Cardiac muscle cell (in vitro differentiated cells and primary cell): ENCODE data around the gene ITGA8. TPM values are rescaled to one million over a fixed set of nuclear protein-coding genes. Genes with fewer than 3 reads are reported as not detected.

Experiments
- DNase-seq, 2 donors: peaks; one replicate each; pipeline versions ENCODE4 v3.0.0 to v3.0.0-alpha.2; 2010 to 2017; ENCODE audit warnings: low read depth in 1 of 2, low spot score in 1 of 2
- H3K27ac ChIP-seq: fragments of 200-600 bp; sonication (generic); 2 replicates; pipeline ENCODE4 v1.5.1; 2016
- H3K27me3 ChIP-seq: fragments of 200-600 bp; sonication (generic); 2 replicates; pipeline ENCODE4 v1.6.0; 2016; ENCODE audit warnings: control low read depth
- H3K36me3 ChIP-seq: fragments of 200-600 bp; sonication (generic); 2 replicates; pipeline ENCODE4 v1.5.1; 2016; ENCODE audit warnings: control low read depth
- H3K4me1 ChIP-seq: fragments of 200-600 bp; sonication (generic); 2 replicates; pipeline ENCODE4 v1.8.1; 2017; ENCODE audit warnings: low read depth, mild to moderate bottlenecking, mixed run types
- H3K4me3 ChIP-seq: fragments of 200-600 bp; sonication (generic); 2 replicates; pipeline ENCODE4 v1.5.1; 2016; ENCODE audit warnings: mild to moderate bottlenecking
- H3K9me3 ChIP-seq: fragments of 200-600 bp; sonication (generic); 2 replicates; pipeline ENCODE4 v1.5.1; 2017; ENCODE audit warnings: low read depth, mild to moderate bottlenecking, control low read depth
- CTCF ChIP-seq: IDR thresholded peaks from 2 replicates; pipeline ENCODE4 v1.5.1; 2012; ENCODE audit warnings: low read depth, mild to moderate bottlenecking, low read length
- polyA plus RNA-seq: library from polyadenylated mRNA; unstranded; fragments of >200 nt; fragmentation: Nextera tagmentation; extraction: Ambion mirVana; gene quantifications from 2 replicates; pipeline ENCODE4 v1.2.1, GENCODE V29; 2016
- total RNA-seq: library from RNA; depleted of rRNA; stranded (reverse); fragments of >200 nt; gene quantifications from 2 replicates; pipeline ENCODE4 v1.2.3, GENCODE V29; 2016

Gene ITGA8
- total and polyA plus RNA-seq, 2 experiments from 2014 or later: 0.88 to 1.6 TPM

DNA sequence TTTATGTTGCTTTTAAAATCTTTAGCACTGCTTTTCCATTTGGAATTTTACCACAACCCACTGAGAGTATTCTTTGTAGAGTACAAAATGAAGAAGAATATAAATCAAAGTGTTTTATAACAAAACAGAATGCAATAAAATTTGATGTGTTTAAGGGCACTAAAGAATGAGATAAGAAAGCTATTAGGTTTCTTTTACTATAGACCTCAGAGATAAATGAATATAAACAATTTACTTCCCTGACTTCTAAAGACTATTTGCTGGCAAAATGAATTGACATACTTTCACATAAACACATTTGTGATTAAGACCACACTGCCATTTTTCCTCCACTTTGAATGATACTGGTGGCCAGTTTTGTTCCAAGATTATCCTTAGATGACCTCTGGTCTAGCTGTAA is 124.5 kb downstream of the ITGA8 start:
- H3K36me3 ChIP-seq: no peaks in the 10 kb centered on the region
- no peaks in the 10 kb centered on the region for H3K27me3 ChIP-seq

GRCh38 chr10:15591937-15592336 is 127.8 kb downstream of the ITGA8 start:
- Histone ChIP-seq H3K27ac (no peak overlapping the region), H3K4me1 (no peaks in the 10 kb centered on the region), H3K36me3 (no peaks in the 10 kb centered on the region)

More for the DNA sequence above, 124.5 kb downstream of the ITGA8 start:
- no peak for TF ChIP-seq CTCF
- no peak overlapping the region for H3K4me3 ChIP-seq
- H3K27ac ChIP-seq: no peak overlapping the region
- DNase-seq: no peak
- no peaks in the 10 kb centered on the region for H3K4me1 ChIP-seq
- no peaks in the 10 kb centered on the region for H3K9me3 ChIP-seq

DNA sequence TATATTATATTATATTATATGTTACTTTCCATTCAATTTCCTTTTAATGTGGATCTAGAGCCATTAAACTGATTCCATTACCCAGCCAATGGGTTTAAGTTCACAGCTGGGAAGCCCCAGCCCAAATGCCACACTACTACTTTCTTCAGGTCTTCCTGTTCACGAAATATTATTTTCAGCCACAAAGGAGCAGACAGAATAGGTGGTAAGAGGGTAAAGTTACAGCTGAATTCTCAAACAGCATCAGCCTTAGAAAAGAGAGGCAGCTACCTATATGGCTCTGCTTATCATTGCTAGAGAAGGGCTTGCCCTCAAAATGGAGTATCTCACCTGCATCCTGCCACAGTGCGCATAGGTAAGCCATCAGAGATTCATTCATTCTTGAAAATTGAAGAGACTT is 128.3 kb downstream of the ITGA8 start:
- no peaks in the 10 kb centered on the region for H3K9me3 ChIP-seq
- no peak for TF ChIP-seq CTCF
- H3K4me1 ChIP-seq: no peaks in the 10 kb centered on the region
- no peaks in the 10 kb centered on the region for H3K36me3 ChIP-seq
- no peak for DNase-seq
- no peaks in the 10 kb centered on the region for H3K27me3 ChIP-seq
- H3K27ac ChIP-seq: no peak overlapping the region
- no peak overlapping the region for H3K4me3 ChIP-seq

More at GRCh38 chr10:15591937-15592336, 127.8 kb downstream of the ITGA8 start:
- no peak for DNase-seq
- Histone ChIP-seq H3K4me3 (no peak overlapping the region), H3K27me3 (no peaks in the 10 kb centered on the region), H3K9me3 (no peaks in the 10 kb centered on the region)
- no peak for TF ChIP-seq CTCF

GRCh38 chr10:15588635-15589508 is 130.8 kb downstream of the ITGA8 start:
- Histone ChIP-seq H3K27ac (no peak overlapping the region), H3K36me3 (no peaks in the 10 kb centered on the region), H3K4me3 (no peak overlapping the region), H3K4me1 (no peaks in the 10 kb centered on the region), H3K9me3 (no peaks in the 10 kb centered on the region), H3K27me3 (no peaks in the 10 kb centered on the region)
- DNase-seq: peak in 1 of 2 donors; percentile 21
- no peak for TF ChIP-seq CTCF

DNA sequence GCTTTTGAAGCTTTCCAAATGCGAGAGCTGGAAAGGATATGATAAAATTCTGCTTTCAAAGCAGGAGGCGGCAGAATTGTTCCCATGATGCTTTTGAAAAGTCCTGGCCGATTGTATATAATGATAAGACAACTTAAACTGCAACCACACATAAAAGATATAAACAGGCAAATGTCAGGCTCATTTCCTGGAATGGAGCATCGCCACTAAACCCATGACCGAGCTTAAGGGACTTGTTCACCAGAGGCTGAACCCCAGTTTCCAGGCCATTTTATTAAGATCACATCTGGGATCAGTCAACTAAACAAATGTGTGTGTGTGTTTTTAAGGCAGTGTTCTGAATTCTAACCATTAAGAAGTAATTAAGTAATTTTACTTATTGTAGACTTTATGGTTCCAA is 131.6 kb downstream of the ITGA8 start:
- H3K4me1 ChIP-seq: no peaks in the 10 kb centered on the region
- no peak overlapping the region for H3K4me3 ChIP-seq
- no peaks in the 10 kb centered on the region for H3K9me3 ChIP-seq
- H3K36me3 ChIP-seq: no peaks in the 10 kb centered on the region
- no peak for TF ChIP-seq CTCF
- DNase-seq: no peak
- H3K27ac ChIP-seq: no peak overlapping the region
- no peaks in the 10 kb centered on the region for H3K27me3 ChIP-seq
